LNCaP clone FGC (cell line): ENCODE data around the gene SLCO2A1.

ENCODE experiments used
- DNase-seq: peaks from one replicate; pipeline ENCODE4 v3.0.0-alpha.2; 2011; ENCODE audit warnings: low read depth
- H3K4me3 ChIP-seq: 2 replicates; pipeline ENCODE4 v1.5.1; 2011; ENCODE audit warnings: mild to moderate bottlenecking, low read depth, low read length, control low read depth
- TF ChIP-seq, protein P1 (sequence below): IDR thresholded peaks from 2 replicates; pipeline ENCODE4 v1.5.1; 2012; ENCODE audit warnings: mild to moderate bottlenecking; ENCODE audit not compliant: control insufficient read depth, insufficient read depth; ENCODE audit errors: extremely low read depth

Gene SLCO2A1

DNA sequence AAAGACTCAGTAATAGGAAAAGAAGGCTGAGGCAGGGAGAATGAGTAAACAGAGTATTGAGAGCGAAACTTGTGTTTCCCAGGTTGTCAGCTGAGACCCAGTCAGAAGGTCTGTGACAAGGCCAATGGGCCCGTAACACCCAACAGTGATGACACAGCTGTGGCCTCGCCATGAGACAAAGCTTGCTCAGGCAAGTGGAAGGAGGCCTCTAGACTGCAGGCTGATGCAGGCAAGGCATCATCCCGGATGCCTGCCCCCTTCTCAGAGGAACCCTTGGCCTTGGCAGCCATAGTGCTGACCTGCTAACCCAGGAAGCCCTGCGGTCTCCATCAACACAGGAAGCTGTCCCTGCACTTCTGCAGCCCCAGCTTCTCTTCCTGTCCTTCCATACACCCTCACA is 149.4 kb downstream of the SLCO2A1 start:
- DNase-seq = no peak
- H3K4me3 ChIP-seq = no peak overlapping the region
- TF ChIP-seq, protein P1, sequence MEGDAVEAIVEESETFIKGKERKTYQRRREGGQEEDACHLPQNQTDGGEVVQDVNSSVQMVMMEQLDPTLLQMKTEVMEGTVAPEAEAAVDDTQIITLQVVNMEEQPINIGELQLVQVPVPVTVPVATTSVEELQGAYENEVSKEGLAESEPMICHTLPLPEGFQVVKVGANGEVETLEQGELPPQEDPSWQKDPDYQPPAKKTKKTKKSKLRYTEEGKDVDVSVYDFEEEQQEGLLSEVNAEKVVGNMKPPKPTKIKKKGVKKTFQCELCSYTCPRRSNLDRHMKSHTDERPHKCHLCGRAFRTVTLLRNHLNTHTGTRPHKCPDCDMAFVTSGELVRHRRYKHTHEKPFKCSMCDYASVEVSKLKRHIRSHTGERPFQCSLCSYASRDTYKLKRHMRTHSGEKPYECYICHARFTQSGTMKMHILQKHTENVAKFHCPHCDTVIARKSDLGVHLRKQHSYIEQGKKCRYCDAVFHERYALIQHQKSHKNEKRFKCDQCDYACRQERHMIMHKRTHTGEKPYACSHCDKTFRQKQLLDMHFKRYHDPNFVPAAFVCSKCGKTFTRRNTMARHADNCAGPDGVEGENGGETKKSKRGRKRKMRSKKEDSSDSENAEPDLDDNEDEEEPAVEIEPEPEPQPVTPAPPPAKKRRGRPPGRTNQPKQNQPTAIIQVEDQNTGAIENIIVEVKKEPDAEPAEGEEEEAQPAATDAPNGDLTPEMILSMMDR = no peak

DNA sequence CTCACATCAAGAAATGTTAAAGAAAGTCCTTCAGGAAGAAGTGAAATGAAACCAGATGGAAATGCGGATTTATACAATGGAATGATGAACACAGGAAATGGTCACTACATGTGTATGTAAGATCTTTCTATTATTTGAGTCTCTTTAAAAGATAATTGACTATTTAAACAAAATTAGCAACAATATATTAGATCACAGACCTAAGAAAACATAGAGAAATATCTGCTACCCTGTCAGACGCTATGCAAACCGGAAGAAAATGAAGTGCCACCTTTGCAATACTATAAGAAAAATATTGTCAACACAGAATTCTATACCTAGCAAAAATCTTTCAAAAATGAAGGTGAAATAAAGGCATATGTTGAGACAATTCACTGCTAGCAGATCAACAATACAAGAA is 151.2 kb downstream of the SLCO2A1 start:
- no peak for DNase-seq
- TF ChIP-seq, protein P1 = no peak
- H3K4me3 ChIP-seq = no peak overlapping the region
